GM21360 (cell line): ENCODE data around the gene TXNRD2.
"Not testable (repeated sequence)": the region's sequence is repeated elsewhere in the genome, so short reads cannot be mapped to it uniquely, and the experiment has no call there.

Experiments used
- ATAC-seq: cut with Tn5 transposase; IDR thresholded peaks from one replicate; pipeline ENCODE4 v1.9.1; 2021; ENCODE audit warnings: mild to moderate bottlenecking, moderate library complexity; ENCODE audit not compliant: unreplicated experiment

The TXNRD2 gene

GRCh38 chr22:19850763-19851109 lies 90.9 kb downstream of the TXNRD2 start:
- ATAC-seq: no peak

GRCh38 chr22:19849835-19850762 lies 91.5 kb downstream of the TXNRD2 start:
- no peak for ATAC-seq

GRCh38 chr22:19848298-19849224 lies 93.1 kb downstream of the TXNRD2 start:
- no peak for ATAC-seq

- no peak for ATAC-seq
These were observed 94.3 kb downstream of the TXNRD2 start for GRCh38 chr22:19847345-19847632.

- no peak for ATAC-seq
These were observed 94.8 kb downstream of the TXNRD2 start for GRCh38 chr22:19846620-19847344.

GRCh38 chr22:19845054-19845722 lies 96.4 kb downstream of the TXNRD2 start:
- ATAC-seq: no peak

GRCh38 chr22:19844377-19845053 lies 97.1 kb downstream of the TXNRD2 start:
- ATAC-seq: no peak

- ATAC-seq: no peak
These were observed 97.7 kb downstream of the TXNRD2 start for GRCh38 chr22:19843857-19844376.

GRCh38 chr22:19843107-19843856 lies 98.3 kb downstream of the TXNRD2 start:
- no peak for ATAC-seq

GRCh38 chr22:19842393-19843106 lies 99.1 kb downstream of the TXNRD2 start:
- ATAC-seq: no peak

- no peak for ATAC-seq
These were observed 99.8 kb downstream of the TXNRD2 start for GRCh38 chr22:19841641-19842392.

GRCh38 chr22:19840955-19841640 lies 100.5 kb downstream of the TXNRD2 start:
- ATAC-seq: no peak

GRCh38 chr22:19840059-19840458 lies 101.6 kb downstream of the TXNRD2 start:
- ATAC-seq: no peak

GRCh38 chr22:19837915-19838314 lies 103.7 kb downstream of the TXNRD2 start:
- ATAC-seq: no peak

- ATAC-seq: no peak
These were observed 105.1 kb downstream of the TXNRD2 start for GRCh38 chr22:19836512-19836911.

- no peak for ATAC-seq
These were observed 107.0 kb downstream of the TXNRD2 start for GRCh38 chr22:19834599-19834998.

- ATAC-seq: not testable (repeated sequence)
These were observed 108.3 kb downstream of the TXNRD2 start for GRCh38 chr22:19833327-19833726.
